K562 (cell line): Measurements from ENCODE around the gene FAM161A. TPM values are rescaled to one million over a fixed set of nuclear protein-coding genes. Genes with fewer than 3 reads are reported as not detected.

ENCODE experiments used
- E2F4 ChIP-seq: sonication (generic); formaldehyde crosslinking; IDR thresholded peaks from 2 replicates; pipeline ENCODE4 v1.8.0; 2022; ENCODE audit warnings: mild to moderate bottlenecking, low read depth, missing genetic modification reagents
- HINFP ChIP-seq: fragments of 450-650 bp; conservative IDR thresholded peaks from 2 replicates; pipeline ENCODE4 v1.6.1; 2016; ENCODE audit warnings: missing genetic modification characterization, low read depth, mild to moderate bottlenecking, control low read depth, missing compliant biosample characterization
- KDM2B ChIP-seq: fragments of 250-450 bp; sonication (Bioruptor Pico); IDR thresholded peaks from 2 replicates; pipeline ENCODE4 v1.8.0; 2021; ENCODE audit warnings: mild to moderate bottlenecking, moderate library complexity
- POLR3A ChIP-seq: IDR thresholded peaks from 2 replicates; pipeline ENCODE4 v1.6.1; 2011; ENCODE audit warnings: borderline replicate concordance, mild to moderate bottlenecking, moderate library complexity; ENCODE audit not compliant: insufficient read length, insufficient read depth; ENCODE audit errors: extremely low read depth
- SOX6 ChIP-seq: fragments of 450-650 bp; IDR thresholded peaks from 2 replicates; pipeline ENCODE4 v1.6.1; 2014; ENCODE audit warnings: mild to moderate bottlenecking
- SPI1 ChIP-seq: IDR thresholded peaks from 2 replicates; pipeline ENCODE4 v1.6.1; 2011; ENCODE audit warnings: low read depth, low read length, control low read depth, borderline replicate concordance
- SRSF7 ChIP-seq: fragments of 200-400 bp; formaldehyde crosslinking; optimal IDR thresholded peaks from 2 replicates; pipeline ENCODE3; 2017; ENCODE audit warnings: mild to moderate bottlenecking, low read depth, low read length
- TCF15 ChIP-seq: fragments of 250-450 bp; sonication (Bioruptor Pico); IDR thresholded peaks from 2 replicates; pipeline ENCODE4 v1.8.0; 2022; ENCODE audit warnings: moderate library complexity, mild to moderate bottlenecking, inconsistent platforms
- THRA ChIP-seq: fragments of 450-650 bp; IDR thresholded peaks from 2 replicates; pipeline ENCODE4 v1.6.1; 2017; ENCODE audit warnings: mild to moderate bottlenecking, moderate library complexity
- ZBTB1 ChIP-seq: sonication (generic); formaldehyde crosslinking; IDR thresholded peaks from 2 replicates; pipeline ENCODE4 v1.8.1; 2023; ENCODE audit warnings: missing genetic modification reagents, low read depth, mild to moderate bottlenecking, borderline replicate concordance
- ZBTB9 ChIP-seq: fragments of 450-650 bp; formaldehyde crosslinking; IDR thresholded peaks from 2 replicates; pipeline ENCODE4 v1.4.0; 2020; ENCODE audit warnings: mild to moderate bottlenecking, moderate library complexity
- ZNF592 ChIP-seq: fragments of 450-650 bp; IDR thresholded peaks from 2 replicates; pipeline ENCODE4 v1.6.1; 2017; ENCODE audit warnings: antibody characterized with exemption, mild to moderate bottlenecking
- polyA plus RNA-seq, 8 experiments: library from polyadenylated mRNA; depleted of rRNA in 4 of 8; stranded (reverse) in 5 of 8; unstranded in 3 of 8; fragments of >200 nt; fragmentation: Nextera tagmentation in 2 of 8; fragmentation: Illumina TruSeq in 1 of 8; extraction: Ambion mirVana in 2 of 8; extraction: Trizol in 1 of 8; gene quantifications; 2 replicates each; pipeline versions ENCODE4 v1.2.1 to v1.2.3, GENCODE V29; 2011 to 2014; ENCODE audit warnings: inconsistent platforms in 1 of 8, missing spikeins in 1 of 8
- total RNA-seq, 7 experiments: library from RNA; depleted of rRNA in 6 of 7; stranded (reverse); fragments of >200 nt in 6 of 7; fragmentation: Illumina TruSeq in 2 of 7; extraction: Trizol in 2 of 7; gene quantifications; 2 replicates each; pipeline versions ENCODE4 v1.2.1 to v1.2.3, GENCODE V29; 2011 to 2021; ENCODE audit warnings: low replicate concordance in 1 of 7

FAM161A gene
- total and polyA plus RNA-seq, 9 of the 15 experiments (the other 6 are each of a cell fraction or from before 2014, with no cell fraction given), result 0.27 to 1.4 (median 0.80) TPM

GRCh38 chr2:61888267-61889055 is 34.6 kb upstream of the FAM161A start, which contains the start of gene CCT4 (continued):
- TF ChIP-seq ZBTB9 (CRISPR knock-in tag), result peak; percentile 81; the same call in 1 of the 2 replicates
- no peak for TF ChIP-seq E2F4 (CRISPR knock-in tag)
- TF ChIP-seq KDM2B (CRISPR knock-in tag), result no peak
- no peak for TF ChIP-seq HINFP (tag)
- TF ChIP-seq THRA, result no peak
- TF ChIP-seq ZNF592, result no peak
- no peak for TF ChIP-seq SRSF7
- TF ChIP-seq POLR3A, result no peak
- TF ChIP-seq TCF15 (CRISPR knock-in tag), result no peak
- peak; percentile 54 for TF ChIP-seq SOX6
- peak; percentile 24; the same call in 1 of the 2 replicates for TF ChIP-seq ZBTB1
- TF ChIP-seq SPI1, result no peak
